Stimulated activated effector memory CD8-positive, alpha-beta T cell treated with anti-CD3 and anti-CD28 coated beads, Interleukin-12 subunit alpha, Interleukin-12 subunit beta, amount 100 ng/mL, for 72 hours (primary cell): Measurements from ENCODE around the gene TSR3.
A peak's percentile ranks its signal among the peaks of the same experiment; 100 is the strongest.

Experiments used
- ATAC-seq: fragments of 150-1000 bp; cut with Tn5 transposase; 2 replicates; pipeline ENCODE4 v1.10.0; 2021
- DNase-seq, 2 donors: peaks; one replicate each; pipeline ENCODE4 v3.0.0; 2021 to 2022; ENCODE audit warnings: low spot score in 2 of 2
- H3K27ac Mint-ChIP-seq: one replicate; pipeline ENCODE4 v1.8.0; 2022; ENCODE audit warnings: mild to moderate bottlenecking, mixed read lengths
- H3K36me3 Mint-ChIP-seq: one replicate; pipeline ENCODE4 v1.8.0; 2022; ENCODE audit warnings: mild to moderate bottlenecking, mixed read lengths
- H3K4me1 Mint-ChIP-seq: one replicate; pipeline ENCODE4 v1.8.0; 2022; ENCODE audit warnings: mixed read lengths
- H3K4me3 Mint-ChIP-seq: one replicate; pipeline ENCODE4 v1.8.0; 2022; ENCODE audit warnings: mild to moderate bottlenecking, mixed read lengths
- H3K9me3 Mint-ChIP-seq: one replicate; pipeline ENCODE4 v1.8.0; 2022; ENCODE audit warnings: mixed read lengths

The TSR3 gene

DNA sequence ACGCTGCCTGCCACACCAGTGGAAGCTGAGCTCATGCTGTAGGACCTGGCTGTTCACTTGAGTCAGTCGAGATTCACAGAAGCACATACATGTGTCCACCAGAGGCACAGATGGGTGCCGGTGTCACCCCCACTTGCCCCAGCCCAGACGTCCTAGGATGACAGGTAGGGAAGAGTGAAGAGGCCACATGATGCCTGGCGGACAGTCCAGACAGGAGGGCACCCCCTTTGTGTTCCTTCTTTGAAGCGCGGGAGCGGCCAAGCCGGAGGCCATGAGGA lies 33.5 kb downstream of the TSR3 start:
- ATAC-seq = no peak
- Mint-ChIP-seq H3K4me1 (peaks cover 15% of the 10 kb centered on the region), H3K36me3 (peaks cover 100% of the 10 kb centered on the region), H3K4me3 (no peak overlapping the region), H3K9me3 (no peaks in the 10 kb centered on the region), H3K27ac (peak overlapping the region; percentile 37)
- no peak for DNase-seq

DNA sequence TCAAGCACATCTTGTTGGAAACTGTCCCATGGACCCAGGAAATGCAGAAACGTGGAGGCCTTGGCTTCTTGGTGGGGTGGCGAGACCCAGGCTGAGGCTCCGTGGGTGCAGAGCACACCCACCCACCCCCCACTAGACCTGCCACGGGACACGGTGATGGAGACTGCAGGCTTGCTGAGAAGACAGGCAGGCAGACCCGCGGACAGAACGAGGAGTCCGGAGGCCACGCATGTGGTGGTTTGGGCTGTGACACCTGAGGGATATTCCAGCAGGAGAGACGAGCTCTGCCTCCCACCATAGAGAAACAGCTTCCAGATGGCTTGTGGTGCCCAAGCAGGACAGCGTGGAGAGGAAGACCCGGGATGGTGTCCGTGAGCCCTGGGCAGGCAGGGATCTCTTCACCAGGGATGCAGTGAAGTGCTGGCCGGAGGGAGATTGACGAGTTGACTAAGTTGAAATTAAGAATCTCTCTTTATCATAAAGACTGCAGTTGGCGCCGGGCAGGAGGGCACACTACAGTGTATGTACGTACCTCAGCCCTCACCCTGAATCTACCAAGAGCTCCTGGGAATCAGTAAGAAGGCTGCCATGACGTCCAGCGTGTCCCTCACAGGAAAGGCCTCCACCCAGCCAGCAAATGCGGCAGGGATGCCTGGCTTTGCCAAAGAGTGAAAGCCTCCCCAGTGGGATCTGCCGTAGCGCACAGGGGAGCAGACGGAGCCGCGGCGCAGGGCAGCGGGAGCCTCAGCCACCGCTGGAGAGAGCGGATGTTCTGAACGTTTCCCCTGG lies 34.0 kb downstream of the TSR3 start:
- no peak for DNase-seq
- Mint-ChIP-seq H3K4me3 (no peak overlapping the region), H3K27ac (peak overlapping the region; percentile 37), H3K4me1 (peaks cover 20% of the 10 kb centered on the region), H3K36me3 (peaks cover 100% of the 10 kb centered on the region), H3K9me3 (no peaks in the 10 kb centered on the region)
- ATAC-seq = no peak

DNA sequence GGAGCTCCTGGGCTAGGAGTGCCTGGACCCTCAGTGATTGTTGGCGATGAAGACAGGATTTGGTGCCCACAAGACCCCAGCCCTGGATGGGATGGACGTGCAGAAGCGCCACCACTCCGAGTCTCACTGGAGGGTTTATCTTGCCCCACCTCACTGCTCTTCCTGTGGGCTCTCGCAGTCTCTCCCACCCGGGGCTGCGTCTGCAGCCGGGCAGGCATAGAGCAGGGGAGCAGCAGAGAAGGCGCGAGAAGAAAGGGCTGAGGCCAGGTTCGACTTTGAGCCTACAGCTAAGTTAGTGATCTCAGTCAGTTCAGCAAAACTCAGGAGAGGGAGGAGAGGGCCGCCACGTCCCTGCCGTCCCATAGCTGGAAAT lies 35.7 kb downstream of the TSR3 start:
- Mint-ChIP-seq H3K4me1 (peaks cover 32% of the 10 kb centered on the region), H3K27ac (no peak overlapping the region), H3K4me3 (no peak overlapping the region), H3K36me3 (peaks cover 100% of the 10 kb centered on the region), H3K9me3 (no peaks in the 10 kb centered on the region)
- DNase-seq (no peak), ATAC-seq (no peak)

- no peak for DNase-seq
- no peak overlapping the region for H3K4me3 Mint-ChIP-seq
- ATAC-seq = no peak
- no peaks in the 10 kb centered on the region for H3K9me3 Mint-ChIP-seq
- H3K36me3 Mint-ChIP-seq = peaks cover 100% of the 10 kb centered on the region
- no peak overlapping the region for H3K27ac Mint-ChIP-seq
- H3K4me1 Mint-ChIP-seq = peaks cover 38% of the 10 kb centered on the region
These were observed 36.3 kb downstream of the TSR3 start for GRCh38 chr16:1315081-1316032.

GRCh38 chr16:1314399-1315068 lies 37.1 kb downstream of the TSR3 start:
- no peak for DNase-seq
- Mint-ChIP-seq H3K36me3 (peaks cover 97% of the 10 kb centered on the region), H3K4me1 (peaks cover 42% of the 10 kb centered on the region), H3K27ac (peak overlapping the region; percentile 80), H3K4me3 (no peak overlapping the region), H3K9me3 (no peaks in the 10 kb centered on the region)
- ATAC-seq = no peak

GRCh38 chr16:1313721-1314369 lies 37.8 kb downstream of the TSR3 start:
- H3K27ac Mint-ChIP-seq = peak overlapping the region; percentile 80
- peaks cover 42% of the 10 kb centered on the region for H3K4me1 Mint-ChIP-seq
- H3K4me3 Mint-ChIP-seq = no peak overlapping the region
- DNase-seq (no peak), ATAC-seq (no peak)
- peaks cover 94% of the 10 kb centered on the region for H3K36me3 Mint-ChIP-seq
- H3K9me3 Mint-ChIP-seq = no peaks in the 10 kb centered on the region

- DNase-seq (no peak), ATAC-seq (no peak)
- H3K27ac Mint-ChIP-seq = peak overlapping the region; percentile 73
- H3K4me1 Mint-ChIP-seq = peaks cover 35% of the 10 kb centered on the region
- H3K36me3 Mint-ChIP-seq = peaks cover 94% of the 10 kb centered on the region
- H3K4me3 Mint-ChIP-seq = peak overlapping the region; percentile 94
- H3K9me3 Mint-ChIP-seq = no peaks in the 10 kb centered on the region
These were observed 38.8 kb downstream of the TSR3 start for GRCh38 chr16:1312903-1313302.

- Mint-ChIP-seq H3K27ac (peak overlapping the region; percentile 73), H3K36me3 (peaks cover 90% of the 10 kb centered on the region), H3K4me1 (peaks cover 30% of the 10 kb centered on the region)
These were observed 39.2 kb downstream of the TSR3 start for GRCh38 chr16:1312467-1312816.

DNA sequence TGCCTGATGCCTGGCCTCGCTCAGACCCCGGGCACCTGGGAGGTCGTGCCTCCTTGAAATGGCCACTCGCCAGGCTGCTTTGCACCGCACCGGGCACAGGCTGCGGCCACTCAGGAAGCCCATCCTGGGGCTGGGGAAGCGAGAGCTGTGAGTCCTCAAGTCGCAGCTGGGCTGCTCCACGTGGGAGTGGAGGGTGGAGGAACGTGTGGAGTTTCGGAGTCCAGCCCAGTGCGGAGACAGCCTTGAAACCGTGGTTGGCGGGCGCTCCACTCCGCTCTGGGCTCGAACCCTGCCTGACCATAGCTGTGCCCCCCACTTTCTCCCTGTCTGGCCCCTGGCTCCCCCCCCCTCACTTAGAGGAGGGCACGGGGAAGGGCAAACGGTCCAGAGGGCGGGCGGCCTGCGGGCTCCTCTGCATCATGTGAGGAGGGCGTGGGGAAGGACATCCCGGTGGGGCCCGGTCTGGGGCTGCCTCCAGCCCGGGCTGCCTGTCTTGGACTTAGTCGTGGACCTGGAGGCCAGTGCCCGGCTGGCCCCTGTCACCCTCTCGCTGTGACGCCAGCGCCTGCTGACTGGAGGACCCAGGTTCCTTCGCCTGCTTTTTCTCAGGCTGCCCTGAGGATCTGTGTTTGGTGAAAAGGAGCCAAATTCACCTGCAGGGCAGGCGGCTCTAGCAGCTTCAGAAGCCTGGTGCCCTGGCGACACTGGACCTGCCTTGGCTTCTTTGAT lies 39.8 kb downstream of the TSR3 start:
- Mint-ChIP-seq H3K36me3 (peaks cover 87% of the 10 kb centered on the region), H3K4me3 (peak overlapping the region; percentile 94), H3K4me1 (peaks cover 29% of the 10 kb centered on the region), H3K27ac (peak overlapping the region; percentile 97), H3K9me3 (no peaks in the 10 kb centered on the region)
- ATAC-seq (no peak), DNase-seq (no peak)

More at GRCh38 chr16:1312467-1312816, 39.2 kb downstream of the TSR3 start:
- Mint-ChIP-seq H3K9me3 (no peaks in the 10 kb centered on the region), H3K4me3 (peak overlapping the region; percentile 94)
- no peak for ATAC-seq
- DNase-seq = no peak

- peaks cover 87% of the 10 kb centered on the region for H3K36me3 Mint-ChIP-seq
- H3K4me1 Mint-ChIP-seq = peaks cover 32% of the 10 kb centered on the region
- H3K9me3 Mint-ChIP-seq = no peaks in the 10 kb centered on the region
- no peak for DNase-seq
- H3K27ac Mint-ChIP-seq = peak overlapping the region; percentile 97
- peak overlapping the region; percentile 94 for H3K4me3 Mint-ChIP-seq
- no peak for ATAC-seq
These were observed 40.4 kb downstream of the TSR3 start for GRCh38 chr16:1311212-1311737.

DNA sequence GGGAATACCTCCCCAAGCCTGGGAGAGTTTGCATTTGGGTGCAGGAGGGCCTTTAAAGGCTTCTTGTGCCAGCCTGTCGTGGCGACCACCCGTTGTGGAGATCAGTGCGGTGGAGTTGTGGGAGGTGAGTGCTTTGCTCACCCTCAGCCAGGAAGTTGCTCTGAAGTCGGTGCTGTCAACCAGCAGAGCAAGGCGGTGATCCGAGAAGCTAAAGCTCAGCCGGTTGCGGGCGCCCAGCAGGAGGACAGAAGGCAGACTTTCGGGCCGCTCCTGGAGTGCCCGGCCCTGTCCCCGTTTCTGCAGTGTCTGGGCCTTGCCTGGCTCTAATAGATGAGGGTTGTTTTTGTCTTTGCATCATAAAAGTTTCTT lies 40.9 kb downstream of the TSR3 start:
- ATAC-seq (no peak), DNase-seq (no peak)
- Mint-ChIP-seq H3K36me3 (peaks cover 83% of the 10 kb centered on the region), H3K4me3 (peak overlapping the region; percentile 94), H3K9me3 (no peaks in the 10 kb centered on the region), H3K27ac (peak overlapping the region; percentile 97), H3K4me1 (peaks cover 36% of the 10 kb centered on the region)

DNA sequence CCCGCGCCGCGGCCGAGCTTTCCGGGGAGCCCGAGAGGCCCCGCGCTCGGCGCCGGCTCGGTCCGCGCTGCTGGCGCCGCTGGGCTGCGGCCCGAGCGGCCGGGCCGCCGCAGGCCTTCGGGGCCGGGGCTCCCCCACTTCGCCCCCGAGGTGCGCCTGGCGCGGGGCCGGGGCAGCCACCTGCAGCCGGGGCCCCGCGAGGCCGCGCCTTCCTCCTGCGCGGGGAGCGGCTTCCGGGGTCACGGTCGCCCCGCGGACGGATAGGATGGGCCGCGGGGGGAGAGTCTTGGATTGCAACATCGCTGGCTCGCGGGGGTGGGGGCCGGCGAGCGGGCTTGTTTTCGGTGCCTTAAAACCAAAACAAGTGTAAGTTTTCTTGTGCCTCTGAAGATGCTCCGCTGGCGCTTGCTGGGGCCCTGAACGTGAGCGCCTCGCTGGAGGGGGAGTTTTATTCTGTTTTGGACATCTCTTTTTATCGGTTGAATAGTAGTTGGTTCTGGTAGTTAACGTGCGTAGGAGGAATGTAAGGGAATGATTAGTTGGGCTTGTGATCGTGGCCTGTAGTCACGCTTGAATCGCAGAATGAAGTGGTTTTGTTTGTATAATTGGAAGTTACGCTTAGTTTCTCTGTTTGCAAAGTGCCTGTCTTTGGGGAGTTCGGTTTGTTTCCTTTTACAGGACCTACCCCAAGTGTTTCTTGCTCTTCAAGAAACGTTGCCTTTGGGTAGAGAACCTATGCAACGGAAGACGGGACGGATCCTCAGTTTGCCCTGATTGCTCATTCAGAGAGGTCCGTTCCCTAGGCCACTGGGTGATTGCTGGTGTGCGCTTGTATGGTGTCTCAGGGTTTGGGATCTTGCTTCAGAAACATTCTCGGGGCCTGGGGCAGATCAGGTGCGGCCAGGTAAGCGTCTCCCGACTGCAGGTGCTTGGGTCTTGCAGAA lies 41.5 kb downstream of the TSR3 start:
- peak; percentile 31 for ATAC-seq
- Mint-ChIP-seq H3K27ac (peak overlapping the region; percentile 97), H3K4me3 (peak overlapping the region; percentile 94), H3K9me3 (no peaks in the 10 kb centered on the region), H3K4me1 (peaks cover 36% of the 10 kb centered on the region), H3K36me3 (peaks cover 76% of the 10 kb centered on the region)
- DNase-seq = peak in 1 of 2 donors; percentile 78

GRCh38 chr16:1308977-1309885 lies 42.4 kb downstream of the TSR3 start, which contains the start of gene UBE2I:
Gene UBE2I, plus strand, starts transcription at chr16:1309636. Its CDS starts 4,395 bp downstream, at chr16:1314031.
- Mint-ChIP-seq H3K4me3 (peak within 1 kb of the TSS; percentile 94), H3K36me3 (peaks cover 67% of the 10 kb centered on the region), H3K4me1 (peaks cover 40% of the 10 kb centered on the region), H3K9me3 (no peaks in the 10 kb centered on the region), H3K27ac (peak within 1 kb of the TSS; percentile 100)
- DNase-seq (peak; percentile 100), ATAC-seq (peak; percentile 86)
